SU-DHL-6 (cell line): ENCODE results near the gene CAPN15.

Source experiments
- H2AFZ ChIP-seq: fragments of 200-600 bp; sonication (generic); 2 replicates; pipeline ENCODE4 v1.6.1; 2014; ENCODE audit warnings: low read depth, mild to moderate bottlenecking, moderate library complexity, mixed read lengths, antibody characterized with exemption, low read length; ENCODE audit not compliant: severe bottlenecking
- H3F3A ChIP-seq: fragments of 200-600 bp; shearing (Covaris generic); 2 replicates; pipeline ENCODE4 v1.6.0; 2016; ENCODE audit warnings: antibody characterized with exemption, mild to moderate bottlenecking; ENCODE audit not compliant: insufficient read depth
- H3K27ac ChIP-seq: fragments of 200-600 bp; sonication (generic); 2 replicates; pipeline ENCODE4 v1.5.1; 2016; ENCODE audit warnings: low read depth, mild to moderate bottlenecking, low read length, moderate library complexity, mixed read lengths
- H3K27me3 ChIP-seq: fragments of 200-600 bp; sonication (generic), shearing (Covaris generic); 2 replicates; pipeline ENCODE4 v1.6.0; 2014; ENCODE audit warnings: mild to moderate bottlenecking, low read length
- H3K36me3 ChIP-seq: fragments of 200-600 bp; sonication (generic); 2 replicates; pipeline ENCODE4 v1.6.1; 2014; ENCODE audit warnings: mild to moderate bottlenecking, low read length, mixed read lengths
- H3K4me2 ChIP-seq: fragments of 300-600, 200-600 bp; shearing (Covaris generic), sonication (generic); 2 replicates; pipeline ENCODE4 v1.6.0; 2014; ENCODE audit warnings: low read length, low read depth, mild to moderate bottlenecking; ENCODE audit not compliant: poor library complexity, severe bottlenecking
- H3K4me3 ChIP-seq: fragments of 200-600 bp; sonication (generic); 2 replicates; pipeline ENCODE4 v1.5.1; 2014; ENCODE audit warnings: antibody characterized with exemption, low read length, mild to moderate bottlenecking, mixed read lengths; ENCODE audit not compliant: insufficient read depth, poor library complexity, severe bottlenecking
- H3K79me2 ChIP-seq: fragments of 200-600 bp; sonication (generic); 2 replicates; pipeline ENCODE4 v1.6.1; 2014; ENCODE audit warnings: mild to moderate bottlenecking, low read length, moderate library complexity; ENCODE audit not compliant: insufficient read depth
- H3K9ac ChIP-seq: fragments of 200-600 bp; sonication (generic); 2 replicates; pipeline ENCODE4 v1.7.0; 2014; ENCODE audit warnings: mild to moderate bottlenecking, low read length
- H3K9me2 ChIP-seq: fragments of 200-600 bp; sonication (generic); replicated peaks from 2 replicates; pipeline ENCODE4 v1.6.1; 2014; ENCODE audit warnings: low read length; ENCODE audit not compliant: insufficient read depth
- H3K9me3 ChIP-seq: fragments of 200-600 bp; sonication (generic); 2 replicates; pipeline ENCODE4 v1.6.1; 2014; ENCODE audit warnings: low read length, mixed read lengths; ENCODE audit not compliant: insufficient read depth
- H4K20me1 ChIP-seq: fragments of 200-600 bp; sonication (generic); 2 replicates; pipeline ENCODE4 v1.6.1; 2014; ENCODE audit warnings: low read depth, mild to moderate bottlenecking, antibody characterized with exemption, low read length, moderate library complexity, mixed read lengths
- CTCF ChIP-seq: fragments of 200-600 bp; sonication (generic); IDR thresholded peaks from one replicate; pipeline ENCODE4 v1.5.1; 2017; ENCODE audit warnings: antibody characterized with exemption, mild to moderate bottlenecking, low read length, moderate library complexity; ENCODE audit not compliant: insufficient read depth, poor library complexity, severe bottlenecking
- EZH2phosphoT487 ChIP-seq: fragments of 200-600 bp; sonication (generic), shearing (Covaris generic); conservative IDR thresholded peaks from 2 replicates; pipeline ENCODE4 v1.6.1; 2018; ENCODE audit warnings: mild to moderate bottlenecking, antibody characterized with exemption, low read length, moderate library complexity, mixed read lengths

Gene CAPN15

GRCh38 chr16:598823-599739, 71.6 kb downstream of the CAPN15 start:
- no peaks in the 10 kb centered on the region for H3K9me2 ChIP-seq
- H3K9ac ChIP-seq: no peak overlapping the region
- no peak overlapping the region for H3K27ac ChIP-seq
- H3K9me3 ChIP-seq: no peaks in the 10 kb centered on the region
- no peak overlapping the region for H2AFZ ChIP-seq
- peaks cover under 1% of the 10 kb centered on the region; the same call in 1 of the 2 replicates for H3K79me2 ChIP-seq
- no peaks in the 10 kb centered on the region for H3K36me3 ChIP-seq
- H3K27me3 ChIP-seq: no peaks in the 10 kb centered on the region
- no peak overlapping the region for H3K4me2 ChIP-seq
- H4K20me1 ChIP-seq: no peaks in the 10 kb centered on the region; the same call in 1 of the 2 replicates
- TF ChIP-seq CTCF (no peak), EZH2phosphoT487 (no peak)
- no peak overlapping the region for H3K4me3 ChIP-seq
- no peaks in the 10 kb centered on the region for H3F3A ChIP-seq

- TF ChIP-seq CTCF (peak; percentile 15), EZH2phosphoT487 (no peak)
- no peak overlapping the region for H3K27ac ChIP-seq
- no peaks in the 10 kb centered on the region for H3K9me2 ChIP-seq
These were observed 73.3 kb downstream of the CAPN15 start for GRCh38 chr16:600781-601180.

GRCh38 chr16:603933-604332, 76.4 kb downstream of the CAPN15 start:
- no peak for TF ChIP-seq EZH2phosphoT487
- no peak for TF ChIP-seq CTCF

More at GRCh38 chr16:600781-601180, 73.3 kb downstream of the CAPN15 start:
- no peaks in the 10 kb centered on the region for H3K9me3 ChIP-seq
- no peaks in the 10 kb centered on the region for H3K79me2 ChIP-seq
- no peak overlapping the region for H2AFZ ChIP-seq
- no peaks in the 10 kb centered on the region; the same call in 1 of the 2 replicates for H4K20me1 ChIP-seq
- no peak overlapping the region for H3K4me3 ChIP-seq
- H3K9ac ChIP-seq: no peak overlapping the region
- no peaks in the 10 kb centered on the region for H3K27me3 ChIP-seq
- H3F3A ChIP-seq: no peaks in the 10 kb centered on the region
- no peaks in the 10 kb centered on the region for H3K36me3 ChIP-seq
- no peak overlapping the region for H3K4me2 ChIP-seq

More at GRCh38 chr16:603933-604332, 76.4 kb downstream of the CAPN15 start:
- Histone ChIP-seq H3K4me3 (no peak overlapping the region), H3K9me2 (no peaks in the 10 kb centered on the region), H3K4me2 (no peak overlapping the region), H3K9ac (no peak overlapping the region), H3K36me3 (no peaks in the 10 kb centered on the region), H4K20me1 (no peaks in the 10 kb centered on the region; the same call in 1 of the 2 replicates), H3F3A (no peaks in the 10 kb centered on the region), H3K27me3 (no peaks in the 10 kb centered on the region), H3K27ac (no peak overlapping the region), H3K9me3 (no peaks in the 10 kb centered on the region), H2AFZ (no peak overlapping the region), H3K79me2 (no peaks in the 10 kb centered on the region)
